Adrenal gland (tissue), 5 donors: Measurements from ENCODE around the gene KCNH1.

Experiments
- CTCF ChIP-seq, 6 experiments: fragments of 450-650 bp in 4 of 6; fragments of 200-600 bp in 2 of 6; sonication (generic) in 1 of 6; IDR thresholded peaks; 1 replicate in 5 of 6; 2 replicates in 1 of 6; pipeline versions ENCODE4 v1.5.1 to v1.8.0; 2016 to 2021; ENCODE audit warnings: antibody characterized with exemption in 6 of 6, mild to moderate bottlenecking in 2 of 6, moderate library complexity in 1 of 6
- POLR2A ChIP-seq, 2 donors: fragments of 450-650 bp; IDR thresholded peaks; one replicate each; pipeline ENCODE4 v1.6.1; 2017; ENCODE audit warnings: antibody characterized with exemption in 2 of 2, mild to moderate bottlenecking in 2 of 2, moderate library complexity in 1 of 2
- donor health status: DM: no; HTN: no; CAD: no.

GRCh38 chr1:210676539-210676938 lies 457.4 kb downstream of the KCNH1 start:
- TF ChIP-seq POLR2A (IDR thresholded peaks at IDR 0.05) (no peak), CTCF (IDR thresholded peaks at IDR 0.05) (no peak)
